LNCaP clone FGC (cell line): ENCODE results near the gene SEMG2.

Source experiments
- DNase-seq: peaks from one replicate; pipeline ENCODE4 v3.0.0-alpha.2; 2011; ENCODE audit warnings: low read depth
- H3K4me3 ChIP-seq: 2 replicates; pipeline ENCODE4 v1.5.1; 2011; ENCODE audit warnings: mild to moderate bottlenecking, low read depth, low read length, control low read depth
- CTCF ChIP-seq: IDR thresholded peaks from 2 replicates; pipeline ENCODE4 v1.5.1; 2012; ENCODE audit warnings: mild to moderate bottlenecking; ENCODE audit not compliant: control insufficient read depth, insufficient read depth; ENCODE audit errors: extremely low read depth

The SEMG2 gene

GRCh38 chr20:45209924-45210323, 11.2 kb upstream of the SEMG2 start:
- H3K4me3 ChIP-seq = no peak overlapping the region
- DNase-seq = no peak

GRCh38 chr20:45211569-45212474, 9.4 kb upstream of the SEMG2 start:
- no peak for TF ChIP-seq CTCF
- no peak overlapping the region for H3K4me3 ChIP-seq
- no peak for DNase-seq

More at GRCh38 chr20:45209924-45210323, 11.2 kb upstream of the SEMG2 start:
- no peak for TF ChIP-seq CTCF

- TF ChIP-seq CTCF = no peak
- DNase-seq = no peak
- H3K4me3 ChIP-seq = no peak overlapping the region
These were observed 8.3 kb upstream of the SEMG2 start for GRCh38 chr20:45212836-45213235.

GRCh38 chr20:45218124-45218523, 3.0 kb upstream of the SEMG2 start:
- no peak for DNase-seq
- H3K4me3 ChIP-seq = no peak overlapping the region
- TF ChIP-seq CTCF = no peak

GRCh38 chr20:45218636-45219035, 2.5 kb upstream of the SEMG2 start:
- no peak for DNase-seq
- H3K4me3 ChIP-seq = no peak overlapping the region
- no peak for TF ChIP-seq CTCF

GRCh38 chr20:45223136-45223535, 2.0 kb downstream of the SEMG2 start:
- TF ChIP-seq CTCF = no peak

GRCh38 chr20:45226287-45226686, 5.1 kb downstream of the SEMG2 start:
- DNase-seq = no peak
- no peak for TF ChIP-seq CTCF
- H3K4me3 ChIP-seq = no peak overlapping the region

More at GRCh38 chr20:45223136-45223535, 2.0 kb downstream of the SEMG2 start:
- no peak for DNase-seq
- H3K4me3 ChIP-seq = no peak overlapping the region
